HepG2 (cell line): ENCODE data around the gene CD163L1. TPM values are rescaled to one million over a fixed set of nuclear protein-coding genes. Genes with fewer than 3 reads are reported as not detected.

Experiments used
- ELK4 ChIP-seq: sonication (generic); formaldehyde crosslinking; IDR thresholded peaks from 2 replicates; pipeline ENCODE4 v1.9.0; 2021; ENCODE audit warnings: missing genetic modification reagents, borderline replicate concordance
- FOXC1 ChIP-seq: sonication (generic); formaldehyde crosslinking; IDR thresholded peaks from 2 replicates; pipeline ENCODE4 v1.8.0; 2022; ENCODE audit warnings: mild to moderate bottlenecking, missing genetic modification reagents, borderline replicate concordance
- HIC2 ChIP-seq: sonication (generic); formaldehyde crosslinking; IDR thresholded peaks from 2 replicates; pipeline ENCODE4 v1.9.0; 2022; ENCODE audit warnings: low read depth, missing genetic modification reagents
- MIXL1 ChIP-seq: IDR thresholded peaks from 2 replicates; pipeline ENCODE4 v1.6.1; 2016
- PHF20 ChIP-seq: sonication (generic); formaldehyde crosslinking; IDR thresholded peaks from 2 replicates; pipeline ENCODE4 v1.5.0; 2020; ENCODE audit warnings: mild to moderate bottlenecking, missing genetic modification reagents
- ZSCAN22 ChIP-seq: sonication (generic); formaldehyde crosslinking; IDR thresholded peaks from 2 replicates; pipeline ENCODE4 v1.4.0; 2020; ENCODE audit warnings: mild to moderate bottlenecking, missing genetic modification reagents
- polyA plus RNA-seq, 8 experiments: library from polyadenylated mRNA; depleted of rRNA in 3 of 8; stranded (reverse) in 7 of 8; unstranded in 1 of 8; fragments of >200 nt; fragmentation: Illumina TruSeq in 4 of 8; extraction: Trizol in 4 of 8; gene quantifications; 2 replicates each; pipeline versions ENCODE4 v1.2.1 to v1.2.3, GENCODE V29; 2011 to 2016; ENCODE audit warnings: low read depth in 4 of 8, missing spikeins in 1 of 8, mixed read lengths in 1 of 8; ENCODE audit not compliant: insufficient read depth in 1 of 8
- total RNA-seq, 5 experiments: library from RNA; depleted of rRNA; stranded (reverse); fragments of >200 nt; fragmentation: Illumina TruSeq; extraction: Trizol; gene quantifications; 2 replicates each; pipeline ENCODE4 v1.2.3, GENCODE V29; 2016; ENCODE audit warnings: low read depth in 1 of 5

Gene CD163L1
- total and polyA plus RNA-seq, 2 of the 13 experiments (the other 11 are each of a cell fraction or from before 2014, with no cell fraction given) = 3.4 to 6.8 TPM

GRCh38 chr12:7310070-7310469, 133.9 kb downstream of the CD163L1 start (continued):
- TF ChIP-seq HIC2 (CRISPR knock-in tag) = no peak
- TF ChIP-seq PHF20 (CRISPR knock-in tag) = no peak
- no peak for TF ChIP-seq ZSCAN22 (CRISPR knock-in tag)
- no peak for TF ChIP-seq FOXC1 (CRISPR knock-in tag)
- TF ChIP-seq ELK4 (CRISPR knock-in tag) = no peak
- TF ChIP-seq MIXL1 (CRISPR knock-in tag) = no peak

Other genes with a start within 250 kb of the CD163L1 start
- gene ACSM4, start 140.1 kb downstream of the CD163L1 start, total RNA-seq (2016; rRNA removed; fragmentation: Illumina TruSeq; extraction: Trizol) = not detected in 2 replicates
- gene ACSM4, start 140.1 kb downstream of the CD163L1 start, polyA plus RNA-seq (2011; rRNA removed) = not detected in 2 replicates
- gene CD163, start 59.6 kb upstream of the CD163L1 start, total RNA-seq (2016; rRNA removed; fragmentation: Illumina TruSeq; extraction: Trizol) = not detected in 2 replicates
- gene CD163, start 59.6 kb upstream of the CD163L1 start, polyA plus RNA-seq (2011; rRNA removed) = not detected in 2 replicates
- not detected in 2 replicates for gene APOBEC1, start 221.8 kb upstream of the CD163L1 start, total RNA-seq (2016; rRNA removed; fragmentation: Illumina TruSeq; extraction: Trizol)
- not detected in 2 replicates for gene APOBEC1, start 221.8 kb upstream of the CD163L1 start, polyA plus RNA-seq (2011; rRNA removed)